ENCODE data around the gene GDE1. TPM values are rescaled to one million over a fixed set of nuclear protein-coding genes. Genes with fewer than 3 reads are reported as not detected.

Gene GDE1
- total RNA-seq, 1 donor from 2014 or later, result 33.4 TPM

- no peaks in the 10 kb centered on the region for H3K9me3 ChIP-seq (ENCODE audit: control insufficient read depth in 3 of 3, low read length in 3 of 3)
- no peak overlapping the region for H3K9ac ChIP-seq (ENCODE audit: low read depth in 1 of 3, low read length in 3 of 3)
- no peak overlapping the region for H3K27ac ChIP-seq (ENCODE audit: low read depth, low read length)
- no peak overlapping the region for H3K4me3 ChIP-seq (ENCODE audit: low read length in 3 of 3)
- no peaks in the 10 kb centered on the region for H3K27me3 ChIP-seq (ENCODE audit: control insufficient read depth in 3 of 3, insufficient read depth in 3 of 3, low read length in 3 of 3)
- peaks cover 2 to 6% (median 5%) of the 10 kb centered on the region in 3 donors for H3K4me1 ChIP-seq (ENCODE audit: control insufficient read depth in 3 of 3, insufficient read depth in 3 of 3, low read length in 3 of 3)
- H3K36me3 ChIP-seq (ENCODE audit: control insufficient read depth in 3 of 3, insufficient read depth in 3 of 3, low read length in 3 of 3), result peaks cover 2 to 22% (median 12%) of the 10 kb centered on the region in 3 donors
Observed at GRCh38 chr16:19515757-19516156, 6.1 kb downstream of the GDE1 start.

DNA sequence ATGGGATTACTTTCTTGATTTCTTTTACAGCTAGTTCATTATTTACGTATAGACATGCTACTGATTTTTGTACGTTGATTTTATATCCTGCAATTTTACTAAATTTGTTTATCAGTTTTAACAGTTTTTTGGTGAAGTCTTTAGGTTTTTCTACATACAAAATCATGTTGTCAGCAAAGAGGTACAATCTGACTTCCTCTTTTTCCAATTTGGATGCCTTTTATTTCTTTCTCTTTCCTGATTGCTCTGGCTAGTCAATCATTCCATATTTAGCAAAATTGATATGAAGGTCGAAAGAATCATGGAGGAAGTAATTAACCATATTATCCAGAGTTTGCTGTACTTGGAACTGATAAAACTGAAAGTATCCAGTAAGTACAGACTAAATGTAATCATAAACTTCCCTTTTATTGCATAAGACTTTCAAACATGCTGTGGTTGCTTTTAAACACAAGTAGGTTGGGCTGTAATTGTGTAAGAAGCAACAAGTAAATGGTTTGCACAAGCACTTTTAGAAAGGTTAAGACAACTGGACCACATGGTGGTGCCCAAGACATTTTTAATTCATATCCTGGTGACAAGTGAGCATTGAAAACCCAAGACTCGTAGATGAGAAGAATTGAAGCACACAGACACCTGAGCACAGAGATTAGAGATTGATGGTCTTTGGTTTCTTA is 8.4 kb downstream of the GDE1 start:
- H3K4me1 ChIP-seq (ENCODE audit: control insufficient read depth in 3 of 3, insufficient read depth in 3 of 3, low read length in 3 of 3), result no peaks in the 10 kb centered on the region
- H3K9me3 ChIP-seq (ENCODE audit: control insufficient read depth in 3 of 3, low read length in 3 of 3), result no peaks in the 10 kb centered on the region
- no peak overlapping the region for H3K27ac ChIP-seq (ENCODE audit: low read depth, low read length)
- H3K27me3 ChIP-seq (ENCODE audit: control insufficient read depth in 3 of 3, insufficient read depth in 3 of 3, low read length in 3 of 3), result no peaks in the 10 kb centered on the region
- no peak overlapping the region for H3K9ac ChIP-seq (ENCODE audit: low read depth in 1 of 3, low read length in 3 of 3)
- H3K4me3 ChIP-seq (ENCODE audit: low read length in 3 of 3), result no peak overlapping the region
- peaks cover 2 to 25% (median 14%) of the 10 kb centered on the region in 3 donors for H3K36me3 ChIP-seq (ENCODE audit: control insufficient read depth in 3 of 3, insufficient read depth in 3 of 3, low read length in 3 of 3)

DNA sequence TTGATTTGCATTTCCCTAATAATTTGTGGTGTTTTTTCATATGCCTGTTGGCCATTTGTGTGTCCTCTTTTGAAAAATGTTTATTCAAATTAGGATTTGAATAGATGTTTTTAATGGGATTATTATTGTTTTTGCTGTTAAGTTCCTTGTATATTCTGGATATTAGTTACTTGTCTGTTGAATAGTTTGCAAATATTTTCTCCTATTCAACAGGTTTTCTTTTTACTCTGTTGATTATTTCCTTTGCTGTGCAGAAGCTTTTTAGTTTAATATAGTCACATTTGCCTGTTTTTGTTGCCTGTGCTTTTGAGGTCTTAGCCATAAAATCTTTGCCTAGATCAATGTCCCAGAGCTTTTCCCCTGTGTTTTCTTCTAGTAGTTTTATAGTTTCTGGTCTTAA is 9.6 kb downstream of the GDE1 start:
- Histone ChIP-seq H3K27ac (ENCODE audit: low read depth, low read length) (no peak overlapping the region), H3K9me3 (ENCODE audit: control insufficient read depth in 3 of 3, low read length in 3 of 3) (no peaks in the 10 kb centered on the region), H3K36me3 (ENCODE audit: control insufficient read depth in 3 of 3, insufficient read depth in 3 of 3, low read length in 3 of 3) (peaks cover 2 to 36% (median 20%) of the 10 kb centered on the region in 3 donors), H3K4me3 (ENCODE audit: low read length in 3 of 3) (no peak overlapping the region), H3K9ac (ENCODE audit: low read depth in 1 of 3, low read length in 3 of 3) (no peak overlapping the region), H3K4me1 (ENCODE audit: control insufficient read depth in 3 of 3, insufficient read depth in 3 of 3, low read length in 3 of 3) (no peaks in the 10 kb centered on the region), H3K27me3 (ENCODE audit: control insufficient read depth in 3 of 3, insufficient read depth in 3 of 3, low read length in 3 of 3) (no peaks in the 10 kb centered on the region)

DNA sequence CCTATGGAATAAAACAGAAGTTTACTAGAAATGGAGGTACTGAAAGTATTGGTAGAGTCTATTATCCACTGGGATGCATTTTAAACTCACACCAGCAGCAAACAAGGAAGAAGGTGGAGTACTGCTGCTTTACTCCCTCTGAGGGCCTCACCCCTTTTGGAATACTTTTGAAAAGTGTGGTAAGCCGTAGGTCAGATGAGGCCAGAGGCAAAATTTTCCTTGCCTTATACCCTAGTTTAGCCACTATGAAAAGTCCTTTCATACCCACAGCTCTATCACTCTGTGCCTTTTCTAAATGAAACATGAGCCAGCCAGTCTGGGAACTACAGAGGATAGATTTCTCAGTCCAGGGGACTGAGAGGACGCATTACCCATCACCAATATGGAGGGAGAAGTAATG is 14.0 kb downstream of the GDE1 start:
- no peak overlapping the region for H3K4me3 ChIP-seq (ENCODE audit: low read length in 3 of 3)
- H3K36me3 ChIP-seq (ENCODE audit: control insufficient read depth in 3 of 3, insufficient read depth in 3 of 3, low read length in 3 of 3), result peaks cover 13 to 48% (median 34%) of the 10 kb centered on the region in 3 donors
- H3K27ac ChIP-seq (ENCODE audit: low read depth, low read length), result no peak overlapping the region
- no peaks in the 10 kb centered on the region for H3K4me1 ChIP-seq (ENCODE audit: control insufficient read depth in 3 of 3, insufficient read depth in 3 of 3, low read length in 3 of 3)
- H3K9ac ChIP-seq (ENCODE audit: low read depth in 1 of 3, low read length in 3 of 3), result no peak overlapping the region
- H3K9me3 ChIP-seq (ENCODE audit: control insufficient read depth in 3 of 3, low read length in 3 of 3), result no peaks in the 10 kb centered on the region
- no peaks in the 10 kb centered on the region for H3K27me3 ChIP-seq (ENCODE audit: control insufficient read depth in 3 of 3, insufficient read depth in 3 of 3, low read length in 3 of 3)

GRCh38 chr16:19506965-19507364 is 14.9 kb downstream of the GDE1 start:
- no peaks in the 10 kb centered on the region for H3K4me1 ChIP-seq (ENCODE audit: control insufficient read depth in 3 of 3, insufficient read depth in 3 of 3, low read length in 3 of 3)
- no peak overlapping the region for H3K9ac ChIP-seq (ENCODE audit: low read depth in 1 of 3, low read length in 3 of 3)
- peaks cover 17 to 53% (median 37%) of the 10 kb centered on the region in 3 donors for H3K36me3 ChIP-seq (ENCODE audit: control insufficient read depth in 3 of 3, insufficient read depth in 3 of 3, low read length in 3 of 3)
- H3K4me3 ChIP-seq (ENCODE audit: low read length in 3 of 3), result no peak overlapping the region
- H3K9me3 ChIP-seq (ENCODE audit: control insufficient read depth in 3 of 3, low read length in 3 of 3), result no peaks in the 10 kb centered on the region
- H3K27ac ChIP-seq (ENCODE audit: low read depth, low read length), result no peak overlapping the region
- no peaks in the 10 kb centered on the region for H3K27me3 ChIP-seq (ENCODE audit: control insufficient read depth in 3 of 3, insufficient read depth in 3 of 3, low read length in 3 of 3)

- Histone ChIP-seq H3K9me3 (ENCODE audit: control insufficient read depth in 3 of 3, low read length in 3 of 3) (no peaks in the 10 kb centered on the region), H3K27ac (ENCODE audit: low read depth, low read length) (no peak overlapping the region), H3K4me3 (ENCODE audit: low read length in 3 of 3) (no peak overlapping the region), H3K9ac (ENCODE audit: low read depth in 1 of 3, low read length in 3 of 3) (no peak overlapping the region), H3K4me1 (ENCODE audit: control insufficient read depth in 3 of 3, insufficient read depth in 3 of 3, low read length in 3 of 3) (no peaks in the 10 kb centered on the region), H3K27me3 (ENCODE audit: control insufficient read depth in 3 of 3, insufficient read depth in 3 of 3, low read length in 3 of 3) (no peaks in the 10 kb centered on the region), H3K36me3 (ENCODE audit: control insufficient read depth in 3 of 3, insufficient read depth in 3 of 3, low read length in 3 of 3) (peaks cover 23 to 53% (median 45%) of the 10 kb centered on the region in 3 donors)
Observed at GRCh38 chr16:19505600-19506303, 16.1 kb downstream of the GDE1 start.

- H3K36me3 ChIP-seq (ENCODE audit: control insufficient read depth in 3 of 3, insufficient read depth in 3 of 3, low read length in 3 of 3), result peaks cover 24 to 56% (median 47%) of the 10 kb centered on the region in 3 donors
- no peak overlapping the region for H3K27ac ChIP-seq (ENCODE audit: low read depth, low read length)
- H3K4me3 ChIP-seq (ENCODE audit: low read length in 3 of 3), result no peak overlapping the region
- H3K27me3 ChIP-seq (ENCODE audit: control insufficient read depth in 3 of 3, insufficient read depth in 3 of 3, low read length in 3 of 3), result no peaks in the 10 kb centered on the region
- no peaks in the 10 kb centered on the region for H3K4me1 ChIP-seq (ENCODE audit: control insufficient read depth in 3 of 3, insufficient read depth in 3 of 3, low read length in 3 of 3)
- no peak overlapping the region for H3K9ac ChIP-seq (ENCODE audit: low read depth in 1 of 3, low read length in 3 of 3)
- H3K9me3 ChIP-seq (ENCODE audit: control insufficient read depth in 3 of 3, low read length in 3 of 3), result no peaks in the 10 kb centered on the region
Observed at GRCh38 chr16:19503461-19504075, 18.3 kb downstream of the GDE1 start.

- peaks cover 24 to 47% (median 43%) of the 10 kb centered on the region in 3 donors for H3K36me3 ChIP-seq (ENCODE audit: control insufficient read depth in 3 of 3, insufficient read depth in 3 of 3, low read length in 3 of 3)
- no peaks in the 10 kb centered on the region for H3K9me3 ChIP-seq (ENCODE audit: control insufficient read depth in 3 of 3, low read length in 3 of 3)
- H3K27ac ChIP-seq (ENCODE audit: low read depth, low read length), result no peak overlapping the region
- no peak overlapping the region for H3K9ac ChIP-seq (ENCODE audit: low read depth in 1 of 3, low read length in 3 of 3)
- H3K4me3 ChIP-seq (ENCODE audit: low read length in 3 of 3), result no peak overlapping the region
- no peaks in the 10 kb centered on the region for H3K4me1 ChIP-seq (ENCODE audit: control insufficient read depth in 3 of 3, insufficient read depth in 3 of 3, low read length in 3 of 3)
- no peaks in the 10 kb centered on the region for H3K27me3 ChIP-seq (ENCODE audit: control insufficient read depth in 3 of 3, insufficient read depth in 3 of 3, low read length in 3 of 3)
Observed at GRCh38 chr16:19502395-19503131, 19.3 kb downstream of the GDE1 start.

GRCh38 chr16:19499481-19499880 is 22.4 kb downstream of the GDE1 start:
- H3K27ac ChIP-seq (ENCODE audit: low read depth, low read length), result no peak overlapping the region
- H3K4me3 ChIP-seq (ENCODE audit: low read length in 3 of 3), result no peak overlapping the region
- H3K4me1 ChIP-seq (ENCODE audit: control insufficient read depth in 3 of 3, insufficient read depth in 3 of 3, low read length in 3 of 3), result no peaks in the 10 kb centered on the region
- H3K36me3 ChIP-seq (ENCODE audit: control insufficient read depth in 3 of 3, insufficient read depth in 3 of 3, low read length in 3 of 3), result peaks cover 22 to 30% (median 28%) of the 10 kb centered on the region in 3 donors
- H3K9me3 ChIP-seq (ENCODE audit: control insufficient read depth in 3 of 3, low read length in 3 of 3), result no peaks in the 10 kb centered on the region
- no peak overlapping the region for H3K9ac ChIP-seq (ENCODE audit: low read depth in 1 of 3, low read length in 3 of 3)
- no peaks in the 10 kb centered on the region for H3K27me3 ChIP-seq (ENCODE audit: control insufficient read depth in 3 of 3, insufficient read depth in 3 of 3, low read length in 3 of 3)
